NCI-H2227 (cell line): ENCODE measurements around the gene TUBB4B.

Source experiments
- DNase-seq: peaks from one replicate; lab custom pipeline; 2025; ENCODE audit not compliant: unreplicated experiment; lab: John Stamatoyannopoulos, UW

Gene TUBB4B

DNA sequence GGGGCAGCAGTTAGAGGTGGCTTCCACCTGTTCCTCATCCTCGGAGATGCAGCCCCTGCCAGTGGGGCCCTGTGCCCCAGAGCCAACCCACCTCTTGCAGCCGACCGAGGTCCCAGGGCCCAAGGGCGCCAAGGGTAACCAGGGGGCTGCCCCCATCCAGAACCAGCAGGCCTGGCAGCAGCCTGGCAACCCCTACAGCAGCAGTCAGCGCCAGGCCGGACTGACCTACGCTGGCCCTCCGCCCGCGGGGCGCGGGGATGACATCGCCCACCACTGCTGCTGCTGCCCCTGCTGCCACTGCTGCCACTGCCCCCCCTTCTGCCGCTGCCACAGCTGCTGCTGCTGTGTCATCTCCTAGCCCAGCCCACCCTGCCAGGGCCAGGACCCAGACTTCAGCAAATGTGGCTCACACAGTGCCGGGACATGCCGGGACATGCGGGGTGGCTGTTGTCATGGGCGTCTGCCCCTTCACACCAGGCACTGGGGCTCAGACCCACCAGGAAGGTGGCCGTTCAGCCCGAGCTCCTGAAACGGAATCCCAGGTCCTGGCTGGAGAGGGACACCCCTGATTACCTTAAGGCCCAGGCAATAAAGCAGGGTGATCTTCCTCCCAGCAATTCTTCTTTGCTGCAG is 15.3 kb upstream of the TUBB4B start:
- DNase-seq = no peak

DNA sequence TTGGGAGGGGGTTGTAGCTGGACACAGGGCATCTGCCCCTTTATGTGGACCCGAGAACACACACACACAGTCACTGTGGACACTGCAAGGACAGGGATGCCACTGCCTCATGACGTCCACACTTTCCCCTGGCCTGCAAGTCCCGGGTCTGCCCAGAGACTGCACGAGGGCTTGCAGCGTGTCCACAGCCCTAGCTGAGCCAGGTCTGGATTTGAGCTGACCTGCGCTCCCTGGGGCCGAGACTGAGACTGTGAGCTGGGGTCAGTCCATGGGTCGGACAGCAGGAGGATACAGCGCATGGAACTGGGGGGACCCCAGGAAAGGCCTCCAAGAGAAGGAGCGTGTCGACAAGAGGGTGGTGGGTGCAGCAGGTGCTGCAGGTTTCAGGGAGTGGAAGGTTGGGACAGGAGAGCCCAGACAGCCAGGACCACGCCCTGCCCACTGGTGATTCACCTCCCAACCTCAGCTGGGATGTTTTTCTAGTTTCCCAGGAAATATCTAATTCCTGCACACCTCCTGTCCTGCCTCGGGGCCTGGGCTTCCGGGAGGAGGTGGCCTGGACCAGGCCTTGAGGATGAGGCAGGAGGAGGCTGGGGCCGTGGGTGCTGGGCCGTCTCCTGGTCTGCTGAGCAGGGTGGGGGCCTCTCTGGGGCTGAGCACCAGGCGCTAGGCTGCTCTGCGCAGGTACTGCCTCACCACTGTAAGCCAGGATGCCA is 14.6 kb upstream of the TUBB4B start:
- DNase-seq = no peak

DNA sequence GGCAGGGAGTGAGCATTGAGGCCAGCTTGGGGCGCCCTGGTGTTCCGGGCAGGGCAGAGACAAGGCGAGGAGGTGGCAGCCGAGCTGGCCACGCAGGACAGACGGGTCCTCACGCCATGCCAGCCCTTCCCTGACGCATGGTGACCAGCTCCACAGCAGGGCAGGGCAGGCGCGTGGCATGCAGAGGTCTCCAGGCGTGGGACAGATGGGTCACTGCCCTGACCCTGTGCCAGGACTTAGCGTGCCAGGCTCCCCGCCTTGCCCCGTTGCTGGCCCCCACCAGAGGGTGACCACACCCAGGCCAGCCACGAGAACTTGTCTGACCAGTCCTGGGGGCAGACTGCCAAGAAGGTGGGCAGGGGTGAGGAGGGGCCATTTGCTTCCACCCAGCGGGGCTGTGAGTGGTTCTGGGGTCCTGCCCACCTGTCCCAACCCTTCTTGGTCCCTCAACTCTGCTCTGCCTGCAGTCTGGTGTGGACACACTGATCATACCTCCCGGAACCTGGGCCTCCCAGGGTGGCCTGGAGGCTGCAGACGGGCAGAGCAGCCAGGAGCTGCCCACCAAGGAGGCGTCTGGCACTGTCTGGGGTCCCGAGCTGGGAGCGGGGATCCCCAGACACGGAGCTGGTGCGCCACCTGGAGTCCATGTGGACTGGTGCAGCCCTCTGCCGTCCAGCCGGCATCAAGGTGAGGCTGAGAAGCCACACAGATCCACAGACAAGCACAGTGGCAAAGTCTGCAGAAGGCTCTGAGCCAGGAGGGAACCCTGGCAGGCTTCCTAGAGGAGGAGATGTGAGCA is 13.8 kb upstream of the TUBB4B start, which contains the start of gene RNF224:
RNF224 (plus strand) TSS at position 449 of the 799 bp plus-strand sequence. CDS start 834 bp downstream, outside the sequence.
- peak; percentile 77 for DNase-seq

DNA sequence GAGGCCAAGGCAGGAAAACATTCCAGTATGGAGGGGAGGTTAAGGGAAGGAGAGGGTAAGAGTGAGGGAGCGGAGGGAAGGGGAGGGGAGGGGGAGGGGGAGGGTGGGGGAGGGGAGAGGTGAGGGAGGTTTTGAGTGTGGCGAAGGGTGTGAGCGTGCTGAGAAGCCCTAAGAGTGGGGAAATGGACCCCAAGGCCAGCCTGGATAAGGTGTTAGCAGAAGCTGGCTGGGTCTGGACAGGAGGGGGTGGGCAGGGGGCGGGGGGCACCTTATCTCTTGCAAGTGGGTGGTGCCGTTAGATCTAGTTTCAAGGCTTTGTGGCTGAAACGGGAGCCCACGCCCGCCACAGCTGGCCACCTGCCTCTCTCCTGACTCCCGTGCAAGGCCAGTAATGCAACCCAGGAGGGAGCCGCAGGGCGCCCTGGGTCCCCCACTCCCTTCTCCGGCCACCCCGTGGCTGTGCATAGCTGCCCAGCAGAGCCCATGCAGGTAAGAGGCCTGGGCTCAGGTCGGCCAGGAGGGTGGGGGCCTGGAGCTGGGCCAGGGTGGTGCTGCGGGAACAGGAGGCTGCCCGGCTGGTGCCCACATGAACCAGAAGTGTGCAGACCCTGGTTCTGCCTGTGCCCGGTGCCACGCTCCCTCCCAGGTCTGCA is 13.1 kb upstream of the TUBB4B start:
- DNase-seq = no peak

DNA sequence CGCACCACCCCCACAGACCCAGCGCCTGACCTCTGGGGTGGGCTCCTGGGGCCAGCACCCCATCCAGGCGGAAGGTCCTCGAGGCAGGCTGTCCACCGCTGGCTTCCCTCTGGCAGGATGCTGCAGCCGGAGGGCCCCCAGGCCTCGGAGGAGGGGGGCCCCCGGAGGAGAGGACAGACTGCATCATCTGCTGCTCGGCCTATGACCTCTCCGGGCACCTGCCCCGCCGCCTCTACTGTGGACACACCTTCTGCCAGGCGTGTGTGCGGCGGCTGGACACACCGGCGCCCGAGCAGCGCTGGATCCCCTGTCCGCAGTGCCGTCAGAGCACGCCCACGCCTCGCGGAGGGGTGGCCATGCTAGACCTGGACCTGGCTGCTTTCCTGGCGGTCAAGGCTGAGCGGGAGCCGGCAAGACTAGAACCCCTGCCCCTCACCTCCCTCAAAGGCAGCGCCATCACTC is 12.6 kb upstream of the TUBB4B start:
- no peak for DNase-seq

DNA sequence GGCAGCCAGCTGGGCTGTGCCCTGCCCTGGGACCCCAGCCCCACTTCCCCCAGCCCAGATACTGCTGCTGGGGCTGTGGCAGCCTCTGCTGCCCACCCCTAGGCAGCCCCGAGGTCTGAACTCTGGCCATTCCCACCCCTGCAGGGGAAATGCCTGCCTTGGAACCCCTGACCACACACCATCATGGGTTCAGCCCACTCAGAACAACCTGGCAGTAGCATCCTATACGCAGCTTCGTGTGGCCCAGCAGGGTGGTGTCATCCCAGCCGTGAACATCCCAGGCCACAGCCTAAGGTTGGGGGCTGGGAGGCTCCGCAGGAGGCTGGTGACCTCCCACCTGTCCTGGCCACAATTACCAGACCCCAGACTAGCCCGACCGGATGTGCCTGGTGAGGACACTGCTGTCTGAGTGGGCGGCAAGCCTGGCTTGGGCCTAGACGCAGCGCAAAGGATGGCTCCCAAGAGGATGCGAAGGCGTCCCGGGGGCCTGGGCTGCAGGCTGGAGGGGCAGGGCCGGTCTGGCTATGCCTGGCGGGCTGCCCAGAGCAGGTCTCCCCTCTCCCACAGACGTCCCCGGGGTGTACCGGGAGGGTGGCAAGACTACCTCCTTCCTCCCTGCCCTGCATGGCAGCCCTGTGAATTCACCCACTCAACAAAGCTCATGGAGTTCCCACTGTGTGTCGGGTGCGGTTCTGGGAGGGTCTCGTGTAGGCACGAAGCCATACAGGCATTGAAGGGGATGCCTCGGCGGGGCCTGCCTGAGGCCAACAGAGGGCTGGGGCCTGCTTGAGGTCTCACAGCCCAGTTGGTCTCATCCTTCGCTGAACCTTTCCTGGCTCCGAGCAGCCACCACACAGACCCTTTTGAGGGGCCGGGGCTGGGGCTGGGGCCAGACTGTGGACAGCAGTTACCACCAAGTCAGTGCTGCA is 11.9 kb upstream of the TUBB4B start:
- DNase-seq = no peak

DNA sequence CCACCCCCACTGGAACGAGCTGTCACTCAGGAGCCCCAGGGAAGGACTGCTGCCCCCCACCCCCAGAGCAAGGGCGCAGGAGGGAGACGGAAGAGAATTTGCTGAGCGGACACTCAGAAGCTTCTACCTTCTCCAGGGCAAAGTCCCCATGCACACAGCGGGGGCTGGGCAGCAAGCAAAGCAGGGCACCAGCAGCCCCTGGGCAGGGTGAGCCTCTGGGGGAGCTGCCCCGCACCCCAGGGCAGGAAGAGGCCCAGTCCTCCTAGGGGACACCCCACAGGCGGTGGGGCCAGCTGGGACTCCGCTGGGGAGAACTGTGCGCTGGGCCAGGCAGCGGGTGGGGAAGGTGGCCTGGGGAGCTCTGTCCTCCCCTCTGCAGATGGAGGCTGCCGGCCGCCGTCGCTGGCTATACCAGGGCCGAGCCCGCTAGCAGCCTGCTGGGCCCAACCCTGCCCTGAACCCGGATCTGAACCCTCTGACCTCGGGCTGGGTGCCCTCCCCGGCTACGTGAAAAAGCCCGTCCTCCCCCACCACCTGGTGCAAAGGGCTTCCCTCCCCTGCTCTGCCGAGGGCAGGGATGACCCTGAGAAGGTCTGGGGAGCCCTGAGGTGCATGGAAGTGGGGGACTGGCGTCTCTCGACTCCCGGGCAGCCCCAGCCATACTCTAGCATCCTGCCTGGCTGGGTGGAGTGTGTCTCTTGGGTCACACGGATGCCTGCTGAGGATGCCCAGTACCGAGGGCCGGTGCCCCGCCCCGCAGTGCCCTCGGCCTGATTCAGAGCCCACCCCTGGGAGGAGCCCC is 11.0 kb upstream of the TUBB4B start:
- no peak for DNase-seq

DNA sequence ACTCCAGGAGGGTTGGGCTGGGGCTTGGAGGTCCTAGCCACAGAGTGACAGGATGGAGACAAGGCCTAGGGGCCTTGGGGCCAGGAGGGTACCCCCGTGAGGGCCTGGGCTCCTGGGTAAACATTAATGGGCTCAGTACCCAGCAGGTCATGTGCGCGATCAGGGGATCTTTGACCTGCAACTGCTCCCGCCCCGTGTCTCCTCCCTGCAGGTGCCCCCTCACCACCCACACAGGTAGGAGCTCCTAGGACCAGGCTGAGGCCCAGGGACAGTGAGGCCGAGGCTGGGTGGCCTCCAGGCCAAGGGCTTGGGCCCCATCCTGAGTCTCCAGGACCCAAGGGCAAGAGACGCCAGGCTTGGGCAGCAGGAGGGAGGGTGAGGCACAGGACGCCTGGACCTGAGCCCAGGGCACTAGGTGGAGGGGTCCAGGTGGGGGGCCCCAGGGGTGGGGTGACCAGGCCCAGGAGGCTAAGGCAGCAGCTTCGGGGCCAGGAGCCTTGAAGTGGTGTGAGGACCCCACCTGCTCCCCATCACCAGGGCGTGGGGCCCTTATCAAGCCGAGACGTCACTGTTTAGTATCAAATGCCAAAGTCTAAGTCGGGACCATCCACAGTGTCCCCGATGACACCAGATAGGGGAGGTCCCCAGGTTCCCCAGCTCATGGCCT is 10.2 kb upstream of the TUBB4B start, which contains the start of gene SLC34A3:
SLC34A3 (plus strand) TSS at position 197 of the 667 bp plus-strand sequence. CDS start 802 bp downstream, outside the sequence.
- DNase-seq = no peak

DNA sequence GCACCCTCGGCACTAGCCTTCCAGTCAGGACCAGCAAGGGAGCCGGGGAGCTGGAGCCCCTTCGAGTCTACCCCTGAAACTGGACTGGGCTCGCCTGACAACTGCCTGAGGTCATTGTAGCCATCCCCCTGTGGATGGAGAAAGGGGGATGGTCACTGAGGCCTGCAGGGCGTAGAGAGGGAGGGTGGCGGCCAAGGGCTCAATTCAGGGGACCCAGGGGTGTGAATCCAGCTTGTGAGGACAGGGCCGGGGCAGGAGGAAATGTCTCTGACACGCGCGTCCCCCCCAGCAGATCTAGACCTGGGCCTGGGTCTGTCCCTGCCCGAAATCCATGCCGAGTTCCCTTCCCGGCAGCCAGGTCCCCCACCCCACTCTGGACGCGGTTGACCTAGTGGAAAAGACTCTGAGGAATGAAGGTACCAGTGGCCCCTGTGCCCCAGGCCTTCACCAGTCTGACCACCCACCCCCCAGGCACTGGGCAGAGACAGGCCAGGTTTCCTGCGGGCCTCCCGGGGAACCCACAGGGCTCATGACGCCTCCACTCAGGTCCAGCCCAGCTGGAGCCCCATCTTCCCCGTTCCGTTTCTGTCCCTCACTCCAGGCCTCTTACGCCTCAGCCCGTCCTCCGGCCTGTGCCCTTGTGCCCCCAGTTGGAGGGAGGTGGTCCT is 9.6 kb upstream of the TUBB4B start:
- DNase-seq = no peak

DNA sequence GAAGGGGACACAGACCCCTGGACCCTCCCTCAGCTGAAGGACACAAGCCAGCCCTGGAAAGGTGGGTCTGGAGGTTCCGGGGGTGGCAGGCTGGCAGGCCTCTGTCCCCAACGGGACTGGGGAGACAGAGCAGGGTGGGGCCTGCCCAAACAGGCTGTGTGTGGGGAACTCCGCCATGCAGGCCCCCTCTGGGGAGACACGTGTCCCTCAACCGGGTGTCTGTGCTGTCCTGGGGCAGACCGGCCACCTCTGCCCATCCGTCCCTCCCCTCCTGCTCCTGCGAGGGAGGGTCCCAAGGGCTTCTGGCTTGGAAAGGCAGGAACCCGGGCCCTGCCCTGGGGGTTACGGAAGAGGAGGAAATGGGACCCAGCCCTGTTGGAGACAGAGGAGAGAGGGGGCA is 9.0 kb upstream of the TUBB4B start:
- no peak for DNase-seq

DNA sequence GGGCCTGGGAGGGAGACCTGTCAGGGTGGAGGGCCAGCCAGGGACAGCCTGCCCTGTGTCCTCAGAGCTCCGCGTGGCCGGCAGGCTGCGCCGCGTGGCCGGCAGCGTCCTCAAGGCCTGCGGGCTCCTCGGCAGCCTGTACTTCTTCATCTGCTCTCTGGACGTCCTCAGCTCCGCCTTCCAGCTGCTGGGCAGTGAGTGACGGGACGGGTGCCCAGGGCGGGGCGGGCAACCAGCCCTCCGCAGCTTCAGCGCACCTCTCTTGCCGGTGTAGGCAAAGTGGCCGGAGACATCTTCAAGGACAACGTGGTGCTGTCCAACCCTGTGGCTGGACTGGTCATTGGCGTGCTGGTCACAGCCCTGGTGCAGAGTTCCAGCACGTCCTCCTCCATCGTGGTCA is 8.6 kb upstream of the TUBB4B start:
- no peak for DNase-seq

DNA sequence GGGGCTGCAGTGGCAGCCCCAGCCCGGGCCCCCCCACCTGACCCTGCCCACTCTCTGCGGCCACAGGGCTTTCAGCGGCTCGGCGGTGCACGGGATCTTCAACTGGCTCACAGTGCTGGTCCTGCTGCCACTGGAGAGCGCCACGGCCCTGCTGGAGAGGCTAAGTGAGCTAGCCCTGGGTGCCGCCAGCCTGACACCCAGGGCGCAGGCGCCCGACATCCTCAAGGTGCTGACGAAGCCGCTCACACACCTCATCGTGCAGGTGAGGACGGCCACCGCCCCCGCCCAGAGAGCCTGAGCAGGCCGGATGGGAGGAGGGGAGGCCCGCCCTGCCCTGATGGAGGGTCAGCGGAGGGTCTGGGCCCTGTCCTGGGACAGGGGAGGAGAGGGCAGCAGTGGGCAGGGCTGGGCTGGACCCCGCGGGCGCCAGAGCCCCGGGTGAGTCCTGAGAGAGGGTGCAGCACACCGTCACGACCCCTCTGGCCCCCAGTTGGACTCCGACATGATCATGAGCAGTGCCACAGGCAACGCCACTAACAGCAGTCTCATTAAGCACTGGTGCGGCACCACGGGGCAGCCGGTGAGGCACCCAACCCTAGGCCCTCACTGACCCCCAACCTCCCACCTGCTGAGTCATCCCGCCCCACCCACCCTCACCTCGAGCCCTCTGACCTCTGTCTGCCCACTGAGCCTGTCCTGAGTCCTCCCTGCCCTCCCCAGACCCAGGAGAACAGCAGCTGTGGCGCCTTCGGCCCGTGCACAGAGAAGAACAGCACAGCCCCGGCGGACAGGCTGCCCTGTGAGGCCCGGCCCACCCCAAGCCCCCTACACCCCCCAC is 7.7 kb upstream of the TUBB4B start:
- no peak for DNase-seq

DNA sequence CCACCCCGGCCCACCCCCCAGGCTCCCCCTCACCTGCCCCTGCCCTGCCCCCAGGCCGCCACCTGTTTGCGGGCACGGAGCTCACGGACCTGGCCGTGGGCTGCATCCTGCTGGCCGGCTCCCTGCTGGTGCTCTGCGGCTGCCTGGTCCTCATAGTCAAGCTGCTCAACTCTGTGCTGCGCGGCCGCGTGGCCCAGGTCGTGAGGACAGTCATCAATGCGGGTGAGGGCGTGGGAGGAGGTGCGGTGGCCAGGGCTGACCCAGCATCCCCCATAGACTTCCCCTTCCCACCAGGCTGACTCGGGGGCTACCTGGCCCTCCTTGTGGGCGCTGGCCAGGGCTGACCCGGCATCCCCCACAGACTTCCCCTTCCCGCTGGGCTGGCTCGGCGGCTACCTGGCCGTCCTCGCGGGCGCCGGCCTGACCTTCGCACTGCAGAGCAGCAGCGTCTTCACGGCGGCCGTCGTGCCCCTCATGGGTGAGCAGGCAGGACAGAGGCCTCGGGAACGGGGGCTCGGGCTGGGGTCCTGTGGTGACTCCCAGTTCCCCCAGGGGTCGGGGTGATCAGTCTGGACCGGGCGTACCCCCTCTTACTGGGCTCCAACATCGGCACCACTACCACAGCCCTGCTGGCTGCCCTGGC is 6.9 kb upstream of the TUBB4B start:
- no peak for DNase-seq

DNA sequence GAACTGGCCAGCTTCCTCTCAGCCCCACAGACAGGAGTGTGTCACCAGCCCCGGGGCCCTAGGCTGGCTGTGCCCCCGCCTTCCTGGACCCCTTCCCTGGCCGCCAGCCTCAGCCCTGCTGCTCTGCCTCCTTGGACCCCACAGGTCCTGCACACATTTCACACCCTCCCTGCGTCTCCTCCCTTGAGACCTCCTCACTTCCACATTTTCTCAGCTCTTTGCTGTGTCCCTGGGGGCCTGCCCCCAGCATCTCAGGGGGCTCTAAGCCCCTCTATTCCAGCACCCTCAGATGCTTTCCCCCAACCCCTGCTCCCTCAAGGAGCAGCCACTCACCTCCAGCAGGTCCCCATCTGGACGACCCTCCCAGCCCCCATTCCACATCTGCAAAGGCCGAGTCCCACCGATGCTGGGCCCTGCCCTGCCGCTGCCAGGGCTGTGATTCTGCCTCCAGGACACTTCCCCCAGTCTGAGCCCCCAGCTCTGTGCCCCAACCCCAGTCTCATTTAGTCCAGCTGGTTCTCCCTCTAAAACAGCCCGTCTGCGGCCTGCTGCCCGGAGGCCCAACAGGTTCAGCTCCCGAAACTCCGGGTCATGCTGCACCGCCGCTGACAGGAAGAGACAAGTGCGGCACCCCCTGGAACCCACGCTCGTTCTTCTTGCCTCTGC is 6.2 kb upstream of the TUBB4B start:
- no peak for DNase-seq

DNA sequence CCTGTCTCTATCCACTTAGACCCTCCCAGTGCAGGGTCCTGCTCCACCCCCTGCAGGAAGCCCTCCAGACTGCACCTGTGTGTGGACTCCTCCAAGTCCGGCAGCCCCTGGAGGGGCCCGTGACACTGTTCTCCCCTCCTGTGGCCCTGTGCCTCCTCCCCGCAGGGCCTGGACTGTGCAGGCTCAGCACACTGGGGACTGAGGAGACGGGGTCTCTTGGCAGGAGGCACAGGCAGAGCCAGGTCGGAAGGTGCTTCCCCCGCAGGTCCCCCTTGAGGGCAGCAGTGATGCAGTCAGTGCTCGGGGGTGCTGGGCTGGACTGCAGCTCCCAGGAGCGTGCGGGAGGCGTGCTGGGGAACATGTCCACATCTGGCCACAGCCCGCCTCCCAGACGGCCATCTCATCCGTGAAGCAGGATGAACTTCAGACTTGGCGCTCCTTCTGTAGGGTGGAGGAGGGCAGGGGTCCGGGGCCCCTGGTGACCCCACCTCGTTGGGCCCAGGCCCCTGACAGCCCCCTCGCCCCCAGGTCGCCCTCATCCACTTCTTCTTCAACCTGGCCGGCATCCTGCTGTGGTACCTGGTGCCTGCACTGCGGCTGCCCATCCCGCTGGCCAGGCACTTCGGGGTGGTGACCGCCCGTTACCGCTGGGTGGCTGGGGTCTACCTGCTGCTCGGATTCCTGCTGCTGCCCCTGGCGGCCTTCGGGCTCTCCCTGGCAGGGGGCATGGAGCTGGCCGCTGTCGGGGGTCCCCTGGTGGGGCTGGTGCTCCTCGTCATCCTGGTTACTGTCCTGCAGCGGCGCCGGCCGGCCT is 5.5 kb upstream of the TUBB4B start:
- no peak for DNase-seq
